Cardiac muscle cell (in vitro differentiated cells and primary cell): Measurements from ENCODE around the gene KDM4C. TPM values are rescaled to one million over a fixed set of nuclear protein-coding genes. Genes with fewer than 3 reads are reported as not detected.

Experiments
- DNase-seq, 2 donors: peaks; one replicate each; pipeline versions ENCODE4 v3.0.0 to v3.0.0-alpha.2; 2010 to 2017; ENCODE audit warnings: low read depth in 1 of 2, low spot score in 1 of 2
- H3K27ac ChIP-seq: fragments of 200-600 bp; sonication (generic); 2 replicates; pipeline ENCODE4 v1.5.1; 2016
- H3K27me3 ChIP-seq: fragments of 200-600 bp; sonication (generic); 2 replicates; pipeline ENCODE4 v1.6.0; 2016; ENCODE audit warnings: control low read depth
- H3K36me3 ChIP-seq: fragments of 200-600 bp; sonication (generic); 2 replicates; pipeline ENCODE4 v1.5.1; 2016; ENCODE audit warnings: control low read depth
- H3K4me1 ChIP-seq: fragments of 200-600 bp; sonication (generic); 2 replicates; pipeline ENCODE4 v1.8.1; 2017; ENCODE audit warnings: low read depth, mild to moderate bottlenecking, mixed run types
- H3K4me3 ChIP-seq: fragments of 200-600 bp; sonication (generic); 2 replicates; pipeline ENCODE4 v1.5.1; 2016; ENCODE audit warnings: mild to moderate bottlenecking
- H3K9me3 ChIP-seq: fragments of 200-600 bp; sonication (generic); 2 replicates; pipeline ENCODE4 v1.5.1; 2017; ENCODE audit warnings: low read depth, mild to moderate bottlenecking, control low read depth
- CTCF ChIP-seq: IDR thresholded peaks from 2 replicates; pipeline ENCODE4 v1.5.1; 2012; ENCODE audit warnings: low read depth, mild to moderate bottlenecking, low read length
- polyA plus RNA-seq: library from polyadenylated mRNA; unstranded; fragments of >200 nt; fragmentation: Nextera tagmentation; extraction: Ambion mirVana; gene quantifications from 2 replicates; pipeline ENCODE4 v1.2.1, GENCODE V29; 2016
- total RNA-seq: library from RNA; depleted of rRNA; stranded (reverse); fragments of >200 nt; gene quantifications from 2 replicates; pipeline ENCODE4 v1.2.3, GENCODE V29; 2016

KDM4C gene
- total and polyA plus RNA-seq, 2 experiments from 2014 or later: 15.1 to 32.0 TPM

DNA sequence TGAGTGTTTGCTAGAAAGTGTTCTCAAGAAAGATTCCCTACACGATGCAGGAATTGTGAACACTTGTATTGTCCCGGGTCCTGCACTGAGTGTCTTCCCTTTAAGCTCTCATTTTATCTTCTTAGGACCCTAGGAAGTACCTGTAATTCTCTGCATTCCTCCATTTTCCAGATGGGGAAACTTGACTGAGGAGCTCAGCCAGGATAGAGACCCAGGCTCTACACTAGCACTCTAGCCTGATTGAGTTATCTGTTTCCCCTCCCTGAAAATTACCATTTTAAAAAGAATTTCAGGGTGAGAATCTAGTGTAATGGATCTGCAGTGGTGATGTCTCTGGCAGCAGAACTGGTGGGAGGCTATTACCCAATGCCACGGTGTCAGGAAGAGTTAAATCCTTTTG lies 453.9 kb downstream of the KDM4C start:
- Histone ChIP-seq H3K4me1 (peaks cover 4% of the 10 kb centered on the region), H3K36me3 (no peaks in the 10 kb centered on the region), H3K27me3 (no peaks in the 10 kb centered on the region), H3K9me3 (no peaks in the 10 kb centered on the region), H3K27ac (no peak overlapping the region), H3K4me3 (no peak overlapping the region)
- no peak for DNase-seq
- TF ChIP-seq CTCF: no peak

DNA sequence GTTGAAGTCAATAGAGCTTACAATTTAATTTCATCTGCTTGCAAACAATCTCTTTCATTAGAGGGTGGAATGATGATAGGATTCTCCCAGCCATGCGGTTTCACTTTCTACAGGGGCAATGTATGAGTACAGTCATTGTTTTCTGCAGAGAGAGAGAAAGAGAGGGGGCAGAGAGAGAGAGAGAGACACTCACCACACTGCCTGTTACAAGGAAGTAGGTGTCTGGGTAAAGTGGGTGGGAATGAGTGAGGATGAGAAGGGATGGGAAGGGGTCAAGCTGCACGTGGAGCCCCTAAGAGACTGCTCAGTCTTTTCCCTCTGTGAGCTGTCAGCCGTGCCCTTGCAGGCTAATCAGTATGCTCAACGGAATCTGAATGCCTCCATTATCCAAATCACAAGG lies 454.3 kb downstream of the KDM4C start:
- H3K4me3 ChIP-seq: no peak overlapping the region
- peaks cover 4% of the 10 kb centered on the region for H3K4me1 ChIP-seq
- TF ChIP-seq CTCF: no peak
- H3K9me3 ChIP-seq: no peaks in the 10 kb centered on the region
- no peaks in the 10 kb centered on the region for H3K27me3 ChIP-seq
- no peak overlapping the region for H3K27ac ChIP-seq
- H3K36me3 ChIP-seq: no peaks in the 10 kb centered on the region
- peak in 1 of 2 donors; percentile 14 for DNase-seq

DNA sequence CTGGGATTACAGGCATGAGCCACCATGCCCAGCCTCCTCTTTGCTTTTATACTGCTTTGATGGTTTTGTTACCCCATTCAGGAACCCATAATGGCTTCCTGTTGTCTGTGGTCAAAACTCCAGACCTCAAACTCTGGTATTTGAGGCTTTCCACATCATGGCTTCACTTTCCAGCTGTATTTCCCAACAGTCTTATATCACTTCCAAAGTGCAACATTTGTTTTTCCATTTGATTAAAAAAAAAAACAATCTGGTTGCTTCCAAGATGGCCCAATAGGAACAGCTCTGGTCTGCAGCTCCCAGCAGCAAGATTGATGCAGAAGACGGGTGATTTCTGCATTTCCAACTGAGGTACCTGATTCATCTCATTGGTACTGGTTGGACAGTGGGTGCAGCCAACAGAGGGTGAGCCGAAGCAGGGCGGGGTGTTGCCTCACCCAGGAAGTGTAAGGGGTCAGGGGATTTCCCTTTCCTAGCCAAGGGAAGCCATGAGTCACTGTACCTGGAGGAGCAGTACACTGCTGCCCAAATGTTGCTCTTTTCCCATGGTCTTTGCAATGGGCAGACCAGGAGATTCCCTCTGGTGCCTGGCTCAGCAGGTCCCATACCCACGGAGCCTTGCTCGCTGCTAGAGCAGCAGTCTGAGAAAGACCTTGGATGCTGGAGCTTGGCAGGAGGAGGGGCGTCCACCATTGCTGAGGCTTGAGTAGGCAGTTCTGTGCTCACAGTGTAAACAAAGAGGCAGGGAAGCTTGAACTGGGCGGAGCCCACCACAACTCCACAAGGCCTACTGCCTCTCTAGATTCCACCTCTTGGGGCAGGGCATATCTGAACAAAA lies 458.4 kb downstream of the KDM4C start:
- Histone ChIP-seq H3K9me3 (no peaks in the 10 kb centered on the region), H3K4me3 (no peak overlapping the region), H3K27me3 (no peaks in the 10 kb centered on the region), H3K36me3 (no peaks in the 10 kb centered on the region), H3K27ac (no peak overlapping the region), H3K4me1 (no peaks in the 10 kb centered on the region)
- peak in 1 of 2 donors; percentile 89 for DNase-seq
- no peak for TF ChIP-seq CTCF

- no peaks in the 10 kb centered on the region for H3K9me3 ChIP-seq
- H3K4me3 ChIP-seq: no peak overlapping the region
- no peaks in the 10 kb centered on the region for H3K27me3 ChIP-seq
- no peak overlapping the region for H3K27ac ChIP-seq
- peaks cover 3% of the 10 kb centered on the region for H3K4me1 ChIP-seq
- TF ChIP-seq CTCF: no peak
- no peaks in the 10 kb centered on the region for H3K36me3 ChIP-seq
- DNase-seq: no peak
Measured at GRCh38 chr9:7223981-7224380, 466.2 kb downstream of the KDM4C start.

Other genes starting within 250 kb of the KDM4C start
- 0.98 and 3.3 TPM in 2 replicates for gene GLDC, start 112.2 kb upstream of the KDM4C start, total RNA-seq
- gene GLDC, start 112.2 kb upstream of the KDM4C start, polyA plus RNA-seq: 1.5 and 5.9 TPM in 2 replicates